T-helper 2 cell treated with Interferon-gamma antibody and Interleukin-4, amounts not matched to agents 100 ng/mL and 5 ng/mL, for 36 hours (primary cell): ENCODE data around the gene MOGAT1. TPM values are rescaled to one million over a fixed set of nuclear protein-coding genes. Genes with fewer than 3 reads are reported as not detected.

ENCODE experiments used
- total RNA-seq: library from RNA; stranded (reverse); gene quantifications from 2 replicates; pipeline ENCODE4 v1.2.3, GENCODE V29; 2022

Gene MOGAT1
- total RNA-seq, 1 donor from 2014 or later: not detected

Other genes starting within 250 kb of the MOGAT1 start
- 0.57 and 0.70 TPM in 2 replicates for gene SGPP2, start 247.1 kb upstream of the MOGAT1 start, total RNA-seq
- 32.1 and 33.2 TPM in 2 replicates for gene FARSB, start 15.6 kb upstream of the MOGAT1 start, total RNA-seq
- gene ACSL3, start 189.4 kb downstream of the MOGAT1 start, total RNA-seq: 51.5 and 58.2 TPM in 2 replicates